GM21786 (cell line): Measurements from ENCODE around the gene JUNB.
A peak's percentile ranks its signal among the peaks of the same experiment; 100 is the strongest.
"Not testable (repeated sequence)": the region's sequence is repeated elsewhere in the genome, so short reads cannot be mapped to it uniquely, and the experiment has no call there.

ENCODE experiments used
- ATAC-seq: cut with Tn5 transposase; IDR thresholded peaks from one replicate; pipeline ENCODE4 v1.9.1; 2021; ENCODE audit not compliant: unreplicated experiment

Gene JUNB

DNA sequence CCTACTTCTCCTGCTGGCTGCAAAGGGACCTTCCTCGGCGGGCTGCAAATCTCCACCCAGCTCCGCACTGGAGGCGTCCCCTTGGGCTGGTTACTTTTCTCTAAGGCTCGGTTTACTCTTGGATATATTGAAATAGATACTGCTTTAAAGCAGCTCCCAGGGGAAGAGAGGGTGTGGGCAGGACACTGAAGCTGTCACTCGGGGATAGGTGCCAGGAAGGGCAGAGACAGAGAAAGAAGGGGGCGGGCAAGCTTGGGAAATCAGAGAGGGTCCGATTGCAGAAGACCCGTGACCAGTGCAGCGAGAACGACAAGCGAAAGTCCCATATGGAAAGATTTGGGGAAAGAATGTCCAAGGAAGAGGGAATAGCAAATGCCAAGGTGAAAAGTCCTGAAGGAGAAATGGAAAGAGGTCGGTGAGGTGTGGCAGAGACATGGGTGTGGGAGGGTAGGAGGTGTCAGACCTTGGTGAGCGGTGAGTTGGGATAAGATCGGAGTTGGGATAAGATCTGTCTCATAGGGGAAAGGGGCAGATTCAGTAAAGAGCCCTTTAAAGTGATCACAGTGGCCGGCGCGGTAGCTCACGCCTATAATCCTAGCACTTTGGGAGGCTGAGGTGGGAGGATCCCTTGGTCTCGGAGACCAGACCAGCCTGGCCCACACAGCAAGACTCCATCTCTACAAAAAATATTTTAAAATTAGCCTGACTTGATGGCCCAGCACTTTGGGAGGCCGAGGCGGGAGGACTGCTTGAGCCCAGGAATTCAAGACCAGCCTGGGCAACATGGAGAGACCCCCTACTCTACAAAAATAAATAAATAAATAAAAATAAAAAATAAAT lies 11.2 kb downstream of the JUNB start:
- no peak for ATAC-seq

DNA sequence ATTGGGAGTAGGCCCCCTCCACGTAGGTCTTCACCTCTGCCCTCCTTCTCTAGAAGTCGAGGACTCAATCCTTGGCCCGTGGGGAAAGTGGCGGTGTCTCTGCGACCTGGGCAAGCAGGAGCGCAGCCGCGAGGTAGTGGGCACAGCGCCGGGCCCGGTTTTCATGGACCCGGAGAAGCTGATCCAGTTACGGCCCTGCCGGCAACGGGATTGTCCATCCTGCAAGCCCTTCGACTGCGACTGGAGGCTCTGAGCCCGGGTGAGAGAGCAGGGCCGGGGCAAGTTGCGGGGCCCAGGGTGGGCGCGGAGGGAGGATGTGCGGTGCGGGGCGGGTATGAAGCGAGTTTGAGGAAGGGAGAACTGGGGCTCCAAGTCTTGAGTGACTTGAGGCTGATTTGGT lies 12.8 kb downstream of the JUNB start:
- ATAC-seq: no peak

DNA sequence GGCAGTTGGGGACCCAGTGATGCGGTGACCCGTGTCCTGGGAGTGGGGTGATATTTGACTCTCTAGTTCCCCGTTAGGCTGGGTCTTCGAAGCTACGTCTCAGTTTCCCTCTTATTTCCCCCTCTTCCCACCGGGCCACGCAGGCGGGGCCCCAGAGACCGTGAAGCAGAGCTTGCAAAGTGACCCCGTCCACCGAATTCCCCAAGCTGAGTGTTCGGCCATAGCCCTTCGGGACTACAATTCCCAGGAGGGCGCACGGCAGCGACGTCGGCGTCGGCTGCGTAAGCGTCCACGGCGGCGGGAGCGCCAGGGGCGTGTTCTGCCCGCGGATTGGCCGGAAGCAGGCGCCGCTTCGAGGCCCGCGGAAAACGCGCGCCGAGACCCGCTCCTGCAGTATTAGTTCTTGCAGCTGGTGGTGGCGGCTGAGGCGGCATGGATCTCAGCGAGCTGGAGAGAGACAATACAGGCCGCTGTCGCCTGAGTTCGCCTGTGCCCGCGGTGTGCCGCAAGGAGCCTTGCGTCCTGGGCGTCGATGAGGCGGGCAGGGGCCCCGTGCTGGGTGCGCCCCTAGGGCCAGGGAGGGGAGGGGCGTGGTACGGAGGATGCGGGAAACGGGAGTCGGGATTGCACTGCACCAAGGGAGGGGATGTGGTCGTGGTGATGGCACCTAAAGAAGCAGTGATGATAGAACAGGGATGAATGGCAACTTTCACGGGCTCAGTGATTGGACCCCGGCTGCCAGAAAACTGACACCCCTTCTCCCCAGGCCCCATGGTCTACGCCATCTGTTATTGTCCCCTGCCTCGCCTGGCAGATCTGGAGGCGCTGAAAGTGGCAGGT lies 15.2 kb downstream of the JUNB start, which contains the start of gene RNASEH2A:
TSS of gene RNASEH2A (plus strand) at position 343 of the 840 bp plus-strand sequence. CDS start at position 433, 90 bp downstream.
- peak; percentile 55 for ATAC-seq

DNA sequence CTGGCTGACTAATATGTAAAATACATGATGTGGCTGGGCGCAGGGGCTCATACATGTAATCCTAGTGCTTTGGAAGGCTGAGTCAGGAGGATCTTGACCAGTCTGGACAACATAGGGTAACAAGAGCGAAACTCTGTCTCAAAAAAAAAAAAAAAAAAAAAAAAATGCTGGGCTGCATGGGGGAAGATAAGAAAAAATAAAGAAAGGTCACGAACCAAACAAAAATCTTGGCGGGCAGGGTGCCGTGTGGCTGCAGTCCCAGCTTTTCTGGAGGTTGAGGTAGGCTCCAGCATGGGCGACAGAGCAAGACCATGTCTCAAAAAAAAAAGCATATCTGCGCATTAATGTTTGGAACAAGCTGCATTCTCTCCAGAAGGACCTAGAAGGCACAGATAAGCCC lies 23.8 kb downstream of the JUNB start:
- no peak for ATAC-seq

DNA sequence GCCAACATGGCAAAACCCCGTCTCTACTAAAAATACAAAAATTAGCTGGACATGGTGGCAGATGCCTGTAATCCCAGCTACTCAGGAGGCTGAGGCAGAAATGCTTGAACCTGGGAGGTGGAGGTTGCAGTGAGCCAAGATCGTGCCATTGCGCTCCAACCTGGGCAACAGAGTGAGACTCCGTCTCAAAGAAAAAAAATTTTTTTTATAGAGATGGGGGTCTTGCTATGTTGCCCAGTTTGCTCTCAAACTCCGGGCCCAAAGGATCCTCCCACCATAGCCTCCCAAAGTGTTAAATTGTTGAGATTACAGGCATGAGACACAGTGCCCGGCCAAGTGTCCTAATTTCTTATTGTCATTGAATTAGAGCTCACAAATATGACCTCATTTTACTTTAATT lies 25.9 kb downstream of the JUNB start:
- not testable (repeated sequence) for ATAC-seq

DNA sequence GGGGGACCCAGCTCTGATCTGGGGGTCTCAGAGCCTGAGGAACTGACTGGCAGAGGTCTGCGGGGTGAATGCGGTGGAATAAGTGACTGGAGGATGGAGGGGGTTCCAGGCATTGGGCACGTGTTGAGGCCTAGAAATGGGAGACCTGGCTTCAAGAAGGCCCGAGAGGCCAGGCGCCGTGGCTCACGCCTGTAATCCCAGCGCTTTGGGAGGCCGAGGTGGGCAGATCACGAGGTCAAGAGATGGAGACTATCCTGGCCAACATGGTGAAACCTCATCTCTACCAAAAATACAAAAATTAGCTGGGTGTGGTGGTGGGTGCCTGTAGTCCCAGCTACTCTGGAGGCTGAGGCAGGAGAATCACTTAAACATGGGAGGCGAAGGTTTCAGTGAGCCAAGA lies 26.5 kb downstream of the JUNB start:
- not testable (repeated sequence) for ATAC-seq

DNA sequence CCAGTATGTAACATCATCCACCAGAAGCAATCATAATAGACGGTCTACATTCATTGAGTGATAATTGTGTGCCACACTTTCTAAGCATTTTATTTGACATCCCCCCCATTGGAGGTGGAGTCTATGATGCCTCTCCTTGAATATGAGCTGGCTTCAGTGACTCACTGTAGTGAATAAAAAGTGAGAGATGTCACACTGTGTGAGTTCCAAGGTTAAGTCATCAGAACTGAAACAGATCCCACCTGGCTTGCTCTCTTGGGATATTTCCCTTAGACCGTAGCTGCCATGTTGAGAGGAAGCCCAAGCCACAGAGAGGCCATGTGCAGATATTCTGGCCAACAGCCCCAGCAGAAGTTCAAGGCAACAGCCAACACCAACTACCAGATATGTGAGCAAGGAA lies 30.5 kb downstream of the JUNB start:
- ATAC-seq: no peak

DNA sequence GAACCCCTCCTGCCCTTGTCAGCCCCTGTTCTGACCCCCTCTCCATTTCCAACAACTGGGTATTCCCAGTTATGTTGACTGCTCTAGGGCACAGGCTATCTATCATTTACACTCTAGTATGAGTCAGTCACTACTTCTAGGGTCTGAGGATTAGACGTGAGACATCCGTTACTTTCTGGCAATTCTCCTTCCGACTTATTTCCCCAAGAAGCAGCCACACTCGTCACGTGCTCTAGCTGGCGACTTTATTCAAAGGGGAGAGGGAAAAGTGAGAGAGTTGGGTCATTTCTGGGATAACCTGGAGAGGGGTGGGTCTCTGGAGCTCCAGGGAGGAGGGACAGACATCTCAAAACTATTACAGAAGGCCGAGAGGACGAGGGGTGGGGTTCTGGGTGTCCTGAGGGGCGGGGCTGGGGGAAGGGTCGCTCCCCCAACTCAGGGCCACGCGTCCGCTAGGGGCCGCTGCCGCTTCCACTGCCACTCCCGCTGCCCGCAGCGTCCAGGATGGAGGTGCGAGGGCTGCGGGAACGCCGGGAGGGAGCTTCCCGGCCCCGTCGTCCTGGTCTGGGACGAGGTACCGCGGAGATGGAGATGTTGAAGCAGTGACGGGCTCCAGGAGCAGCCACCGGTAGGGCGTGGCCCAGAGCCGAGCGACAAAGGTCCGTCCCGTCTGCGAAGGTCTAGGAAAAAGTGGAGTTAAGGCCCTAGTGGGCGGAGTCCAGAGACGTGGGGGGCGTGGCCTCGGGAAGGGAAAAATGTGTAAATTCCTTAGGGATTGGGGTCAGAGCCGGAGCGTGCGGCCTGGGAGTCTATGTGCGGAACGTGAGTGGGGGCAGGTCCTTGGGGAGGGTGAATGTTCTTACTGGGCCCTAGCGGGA lies 34.2 kb downstream of the JUNB start:
- no peak for ATAC-seq

DNA sequence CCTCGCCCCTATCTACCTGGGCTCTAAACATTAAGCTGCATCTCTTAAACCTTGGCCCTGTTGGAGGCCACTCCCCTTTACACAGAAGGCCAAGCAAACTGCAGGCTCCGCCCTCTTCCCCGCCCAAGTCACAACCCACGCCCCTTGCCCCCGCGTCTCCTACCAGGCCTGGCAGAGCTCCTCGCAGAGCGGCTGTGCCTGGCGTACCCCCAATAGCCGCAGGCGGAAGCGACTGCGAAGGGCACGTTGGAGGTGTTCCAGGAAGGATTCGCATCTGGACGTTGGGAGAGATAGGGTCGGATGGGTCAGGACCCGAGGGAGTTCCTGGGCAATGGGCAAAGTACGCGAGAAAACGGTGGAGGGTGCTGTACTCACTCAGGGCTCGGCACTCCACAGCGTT lies 37.2 kb downstream of the JUNB start:
- no peak for ATAC-seq

DNA sequence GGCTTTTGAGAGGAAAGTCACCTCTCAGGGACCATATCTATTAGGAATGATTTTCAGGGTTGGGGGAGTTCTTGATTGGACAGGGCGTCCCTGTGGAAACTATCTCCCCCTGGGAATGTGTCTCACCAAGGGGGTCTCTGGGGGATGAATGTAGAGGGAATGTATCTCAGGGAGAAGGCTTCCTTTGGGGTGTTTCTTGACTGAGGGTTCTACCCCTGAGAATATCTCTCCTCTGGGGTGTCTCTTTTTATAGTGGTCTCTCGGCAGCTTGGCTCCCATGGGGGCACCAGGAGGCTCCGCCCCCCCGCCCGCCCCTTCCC lies 42.1 kb downstream of the JUNB start:
- no peak for ATAC-seq

DNA sequence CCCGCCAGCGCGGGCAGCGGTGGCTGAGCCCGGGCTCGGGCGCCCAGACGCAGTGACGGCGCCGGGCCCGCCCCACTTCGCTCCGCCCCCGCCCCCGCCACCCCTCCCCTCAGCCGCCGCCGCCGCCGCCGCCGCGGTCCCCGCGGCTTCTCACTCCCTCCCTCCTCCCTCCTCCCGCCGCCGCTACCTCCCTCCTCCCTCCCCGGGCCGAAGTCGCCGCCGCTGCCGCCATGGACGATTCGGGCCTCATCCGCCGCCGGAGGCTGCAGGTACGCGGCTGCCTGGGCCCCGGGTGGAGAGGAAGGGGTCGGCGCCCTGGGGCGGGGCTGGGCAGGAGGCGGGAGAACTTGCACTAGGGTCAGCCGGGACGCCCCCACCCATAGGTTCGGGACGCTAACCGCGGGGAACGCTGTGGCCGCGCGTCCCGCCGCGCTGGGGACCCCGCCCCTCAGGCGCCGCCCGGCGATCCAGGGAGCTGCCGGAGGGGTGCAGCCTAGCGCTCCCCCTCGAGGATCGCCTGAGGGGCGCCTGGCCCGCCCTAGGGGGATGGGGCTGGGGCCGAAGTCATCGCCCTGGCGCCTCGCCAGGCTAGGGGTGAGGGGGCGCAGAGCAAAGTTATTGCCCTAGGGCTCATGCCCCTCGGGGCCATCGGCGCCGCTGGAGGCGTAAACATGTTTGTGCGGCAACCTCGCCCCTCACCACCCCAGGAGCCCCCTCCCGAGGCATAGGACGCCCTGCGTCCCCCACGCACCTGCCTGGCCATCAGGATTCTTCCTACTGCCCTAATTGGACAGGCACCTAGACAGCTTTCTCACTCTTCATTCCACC lies 42.7 kb downstream of the JUNB start:
- ATAC-seq: no peak

DNA sequence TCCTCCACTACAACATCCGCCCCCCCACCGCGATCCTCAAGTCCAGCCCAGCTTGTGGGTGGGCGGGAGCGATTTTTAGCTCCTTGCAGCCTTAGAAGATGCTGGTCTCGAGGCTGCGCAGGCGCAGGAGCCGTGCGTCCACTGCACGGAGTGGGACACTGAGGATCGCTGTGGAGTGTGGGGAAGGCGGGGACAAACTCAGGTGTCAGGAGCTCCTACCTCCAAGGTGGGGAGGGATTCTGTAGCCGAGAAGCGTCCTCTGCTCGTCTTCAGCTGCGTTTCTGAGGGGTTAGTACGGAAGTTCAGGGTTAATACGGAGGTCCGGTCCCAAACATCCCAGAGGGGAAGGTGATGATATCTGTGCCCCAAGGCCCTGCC lies 43.3 kb downstream of the JUNB start, which contains the start of gene RTBDN:
TSS of gene RTBDN (minus strand) at position 14 of the 378 bp plus-strand sequence. CDS start 4,600 bp downstream, outside the sequence.
- no peak for ATAC-seq

DNA sequence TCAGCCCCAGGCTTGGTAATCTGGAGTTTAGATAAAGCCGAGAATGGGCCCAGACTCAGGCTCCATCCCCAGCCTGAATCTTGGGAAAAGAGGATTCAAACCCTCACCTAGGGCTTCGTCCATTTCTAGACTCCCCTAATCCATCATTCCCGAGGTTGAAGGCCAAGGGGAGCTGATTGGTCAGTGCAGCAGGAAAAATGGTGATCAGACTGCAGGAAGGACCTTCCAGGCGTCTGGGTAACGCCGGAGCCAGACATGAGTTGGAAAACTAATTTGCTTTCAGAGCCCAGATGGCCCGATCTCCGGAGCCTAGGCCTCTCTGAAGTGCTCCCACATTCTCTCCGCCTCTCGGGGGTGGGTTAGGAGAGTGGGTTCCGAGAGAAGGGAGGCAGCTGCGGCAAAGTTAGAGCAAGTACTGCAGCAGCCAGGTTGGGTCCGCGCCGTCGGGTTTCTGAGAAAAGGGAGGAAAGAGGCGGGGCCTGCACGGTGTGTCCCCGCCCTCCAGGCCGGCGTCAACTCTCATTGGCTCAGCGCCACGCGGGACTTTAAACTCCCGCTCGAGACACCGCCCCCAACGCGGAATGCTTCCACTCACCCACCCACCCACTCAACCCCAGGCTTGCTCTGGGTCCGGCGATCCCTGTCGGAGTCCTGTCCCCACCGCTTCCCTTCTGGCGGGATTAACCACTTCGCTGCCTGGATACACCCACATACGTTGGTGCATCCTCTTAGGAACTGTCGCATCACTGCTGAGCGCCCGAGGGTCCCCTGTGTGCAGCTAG lies 43.9 kb downstream of the JUNB start:
- ATAC-seq: no peak

DNA sequence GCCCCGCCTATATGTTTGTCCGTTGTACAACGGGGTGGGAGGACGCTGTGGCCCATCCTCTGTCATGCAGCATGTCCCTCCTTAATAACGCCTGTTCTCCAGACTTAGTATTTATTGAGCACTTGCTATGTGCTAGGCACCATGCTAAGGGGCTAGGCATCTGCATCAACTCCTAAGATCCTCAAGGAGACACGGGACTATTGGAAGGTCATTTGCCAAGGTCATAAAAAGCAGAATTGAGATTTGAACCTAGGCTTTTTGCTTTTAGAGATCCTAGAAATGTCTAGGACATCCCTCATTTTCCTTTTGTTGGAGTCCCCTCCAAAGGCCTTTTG lies 45.2 kb downstream of the JUNB start:
- no peak for ATAC-seq

DNA sequence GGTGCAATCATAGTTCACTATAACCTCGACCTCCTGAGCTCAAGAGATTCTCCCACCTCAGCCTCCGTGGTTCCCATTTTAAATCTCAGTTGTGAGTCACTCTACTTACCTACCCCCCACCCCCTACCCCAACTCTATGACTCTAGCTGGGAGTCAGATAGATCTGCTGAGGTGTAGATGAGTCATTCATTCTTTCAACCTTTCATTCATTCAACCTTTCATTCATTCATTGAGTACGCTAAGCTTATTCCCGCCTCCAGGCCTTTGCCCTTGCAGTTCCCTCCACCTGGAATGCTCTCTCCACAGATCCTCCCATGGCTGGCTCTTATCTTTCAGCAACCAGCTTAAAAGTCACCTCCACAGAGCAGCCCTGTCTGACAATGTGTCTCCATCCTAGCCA lies 45.9 kb downstream of the JUNB start:
- ATAC-seq: no peak

DNA sequence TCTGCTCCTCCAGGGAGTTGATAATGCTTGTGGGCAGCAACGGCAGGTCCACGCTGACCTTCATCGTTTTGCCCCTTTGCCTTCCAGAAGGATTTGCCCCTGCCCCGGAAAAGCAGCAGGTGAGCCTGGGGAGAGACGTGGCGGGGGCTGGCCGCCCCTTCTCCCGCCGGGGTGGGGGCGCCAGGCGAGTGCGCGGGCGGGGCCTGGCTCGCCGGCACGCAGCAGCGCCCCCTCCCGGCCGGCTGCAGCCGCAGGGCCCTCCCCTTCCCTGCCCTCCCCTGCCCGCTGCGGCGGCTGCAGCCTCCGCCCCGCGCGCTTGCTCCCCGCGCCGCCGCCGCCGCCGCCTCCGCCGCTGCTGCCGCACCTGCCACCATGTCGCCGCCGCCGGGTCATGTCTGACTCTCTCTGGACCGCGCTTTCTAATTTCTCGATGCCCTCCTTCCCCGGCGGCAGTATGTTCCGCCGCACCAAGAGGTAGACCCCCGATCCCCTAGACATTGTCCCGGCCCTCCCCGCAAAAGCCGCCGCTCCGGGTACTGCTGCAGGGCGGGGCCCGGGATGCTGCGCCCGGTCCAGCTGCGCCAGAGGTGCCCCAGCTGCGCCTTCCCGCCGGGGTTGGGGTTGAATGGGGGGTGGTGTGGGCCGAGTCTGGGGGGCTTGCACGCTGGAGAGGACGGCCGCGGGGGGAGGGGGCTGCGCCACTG lies 47.0 kb downstream of the JUNB start, which contains the start of gene MAST1:
TSS of gene MAST1 (plus strand) at position 334 of the 704 bp plus-strand sequence. CDS start at position 392, 58 bp downstream.
- no peak for ATAC-seq

DNA sequence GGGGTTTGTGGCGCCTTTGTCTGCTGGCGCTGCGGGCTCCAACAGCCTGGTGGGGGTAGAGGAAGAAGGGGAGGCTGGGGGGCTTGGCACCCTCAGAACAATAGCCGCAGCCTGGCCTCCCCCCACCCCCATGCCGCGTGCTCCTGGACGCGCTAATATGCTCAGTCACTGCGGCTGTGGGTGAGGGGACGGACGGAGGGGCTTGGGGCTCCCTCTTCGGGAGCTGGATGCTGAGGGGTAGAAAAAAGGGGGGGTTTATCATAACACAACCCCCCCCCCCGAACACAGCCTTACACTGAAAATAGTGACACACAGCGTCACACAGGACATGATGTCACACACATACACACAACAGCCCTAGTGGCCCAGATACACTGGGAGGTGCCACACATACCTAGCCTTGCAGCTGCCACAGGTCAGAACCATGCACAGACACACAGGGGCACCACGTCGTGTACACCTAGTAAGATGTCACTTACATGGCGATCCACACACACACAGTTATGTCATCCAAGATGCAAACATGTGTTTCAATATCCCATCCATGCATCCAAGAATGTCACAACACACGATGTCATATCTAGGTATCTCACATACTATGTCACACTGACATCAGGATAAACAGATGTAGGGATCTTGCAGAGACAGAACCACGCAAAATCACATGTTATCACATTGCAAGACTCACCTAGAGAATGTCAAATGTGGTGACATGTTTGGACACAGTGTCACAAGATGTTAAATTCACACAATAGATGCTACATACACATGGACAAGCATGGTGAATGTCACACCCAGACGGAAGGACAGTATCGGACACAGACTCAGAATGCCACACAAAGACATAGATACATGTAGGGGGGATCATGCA lies 47.8 kb downstream of the JUNB start:
- no peak for ATAC-seq
